Measurements from ENCODE around the gene SDHC. TPM values are rescaled to one million over a fixed set of nuclear protein-coding genes. Genes with fewer than 3 reads are reported as not detected.

SDHC gene
- polyA plus RNA-seq, 2 of the 4 experiments (the other 2 are of a cell fraction) = 296 to 323 TPM

GRCh38 chr1:161333166-161333565 lies 19.0 kb downstream of the SDHC start:
- Histone ChIP-seq H3K9me3 (no peaks in the 10 kb centered on the region), H3K4me3 (no peak overlapping the region), H3K4me1 (no peaks in the 10 kb centered on the region), H3K27ac (no peak overlapping the region), H3K4me2 (no peak overlapping the region)
- ATAC-seq (no peak), DNase-seq (ENCODE audit: low read depth in 1 of 2, low spot score in 1 of 2) (no peak), FAIRE-seq (no peak)
- TF ChIP-seq SREBF2 (IDR thresholded peaks at IDR 0.05) (no peak), ZC3H11A (IDR thresholded peaks at IDR 0.05) (no peak), PBX3 (IDR thresholded peaks at IDR 0.05) (no peak), CHD2 (IDR thresholded peaks at IDR 0.05; ENCODE audit: low read length, partially characterized antibody) (no peak), EP300 (IDR thresholded peaks at IDR 0.05) (no peak), ZNF302 (CRISPR knock-in tag; IDR thresholded peaks at IDR 0.05) (no peak), ESRRA (IDR thresholded peaks at IDR 0.05; ENCODE audit: borderline replicate concordance, low read length) (no peak), BCL3 (IDR thresholded peaks at IDR 0.05) (no peak), EHMT2 (IDR thresholded peaks at IDR 0.05; ENCODE audit: low read depth) (no peak), HDAC2 (IDR thresholded peaks at IDR 0.05) (no peak), SMC3 (IDR thresholded peaks at IDR 0.05) (no peak), ATOH8 (CRISPR knock-in tag; IDR thresholded peaks at IDR 0.05; ENCODE audit: low read depth) (no peak)
- TF ChIP-seq, protein P1, sequence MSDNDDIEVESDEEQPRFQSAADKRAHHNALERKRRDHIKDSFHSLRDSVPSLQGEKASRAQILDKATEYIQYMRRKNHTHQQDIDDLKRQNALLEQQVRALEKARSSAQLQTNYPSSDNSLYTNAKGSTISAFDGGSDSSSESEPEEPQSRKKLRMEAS (IDR thresholded peaks at IDR 0.05) = no peak
- POLR2A ChIA-PET = no interaction called here
- 91% methylated on average over 9 of the region's 9 CpGs for WGBS (ENCODE audit: missing lambda C conversion rate)
- CTCF ChIA-PET = interaction anchor here (0.6 to 3.2 kb wide), 6 partner anchors 19 to 463 kb away, joined by 3 to 14 read pairs (median 3); partner anchors contain the start of gene SDHC

GRCh38 chr1:161335796-161336195 lies 21.6 kb downstream of the SDHC start:
- ChIA-PET CTCF (interaction anchor here (0.9 to 1.0 kb wide), 2 partner anchors 44 to 110 kb away, joined by 3 read pairs; partner anchors contain the start of gene TOMM40L), POLR2A (no interaction called here)
- Histone ChIP-seq H3K4me1 (no peaks in the 10 kb centered on the region), H3K4me3 (no peak overlapping the region), H3K4me2 (no peak overlapping the region), H3K9me3 (no peaks in the 10 kb centered on the region), H3K27ac (no peak overlapping the region)
- TF ChIP-seq CHD2 (IDR thresholded peaks at IDR 0.05; ENCODE audit: low read length, partially characterized antibody) = no peak
- no peak for TF ChIP-seq GATA3 (IDR thresholded peaks at IDR 0.05; ENCODE audit: borderline replicate concordance)
- TF ChIP-seq HOXA7 (CRISPR knock-in tag; IDR thresholded peaks at IDR 0.05) = no peak
- no peak for TF ChIP-seq BHLHE40 (IDR thresholded peaks at IDR 0.05; ENCODE audit: low read depth, low read length)
- TF ChIP-seq, protein P2, sequence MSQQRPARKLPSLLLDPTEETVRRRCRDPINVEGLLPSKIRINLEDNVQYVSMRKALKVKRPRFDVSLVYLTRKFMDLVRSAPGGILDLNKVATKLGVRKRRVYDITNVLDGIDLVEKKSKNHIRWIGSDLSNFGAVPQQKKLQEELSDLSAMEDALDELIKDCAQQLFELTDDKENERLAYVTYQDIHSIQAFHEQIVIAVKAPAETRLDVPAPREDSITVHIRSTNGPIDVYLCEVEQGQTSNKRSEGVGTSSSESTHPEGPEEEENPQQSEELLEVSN (IDR thresholded peaks at IDR 0.05; ENCODE audit: borderline replicate concordance, low read depth) = no peak
- TF ChIP-seq RFX5 (IDR thresholded peaks at IDR 0.05) = no peak
- TF ChIP-seq FOSB (CRISPR knock-in tag; IDR thresholded peaks at IDR 0.05) = no peak
- no peak for TF ChIP-seq NR3C1 (IDR thresholded peaks at IDR 0.05)
- TF ChIP-seq, protein P3, sequence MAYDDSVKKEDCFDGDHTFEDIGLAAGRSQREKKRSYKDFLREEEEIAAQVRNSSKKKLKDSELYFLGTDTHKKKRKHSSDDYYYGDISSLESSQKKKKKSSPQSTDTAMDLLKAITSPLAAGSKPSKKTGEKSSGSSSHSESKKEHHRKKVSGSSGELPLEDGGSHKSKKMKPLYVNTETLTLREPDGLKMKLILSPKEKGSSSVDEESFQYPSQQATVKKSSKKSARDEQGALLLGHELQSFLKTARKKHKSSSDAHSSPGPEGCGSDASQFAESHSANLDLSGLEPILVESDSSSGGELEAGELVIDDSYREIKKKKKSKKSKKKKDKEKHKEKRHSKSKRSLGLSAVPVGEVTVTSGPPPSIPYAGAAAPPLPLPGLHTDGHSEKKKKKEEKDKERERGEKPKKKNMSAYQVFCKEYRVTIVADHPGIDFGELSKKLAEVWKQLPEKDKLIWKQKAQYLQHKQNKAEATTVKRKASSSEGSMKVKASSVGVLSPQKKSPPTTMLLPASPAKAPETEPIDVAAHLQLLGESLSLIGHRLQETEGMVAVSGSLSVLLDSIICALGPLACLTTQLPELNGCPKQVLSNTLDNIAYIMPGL (CRISPR knock-in tag; IDR thresholded peaks at IDR 0.05; ENCODE audit: borderline replicate concordance) = no peak
- no peak for TF ChIP-seq SREBF2 (IDR thresholded peaks at IDR 0.05)
- no peak for TF ChIP-seq EP300 (IDR thresholded peaks at IDR 0.05)
- no peak for TF ChIP-seq ZFP36 (IDR thresholded peaks at IDR 0.05; ENCODE audit: borderline replicate concordance, partially characterized antibody)
- no peak for TF ChIP-seq MAZ (IDR thresholded peaks at IDR 0.05; ENCODE audit: borderline replicate concordance, low read depth, low read length)
- no peak for TF ChIP-seq PBX3 (IDR thresholded peaks at IDR 0.05)
- TF ChIP-seq CHD4 (IDR thresholded peaks at IDR 0.05; ENCODE audit: borderline replicate concordance) = no peak
- TF ChIP-seq, protein P4, sequence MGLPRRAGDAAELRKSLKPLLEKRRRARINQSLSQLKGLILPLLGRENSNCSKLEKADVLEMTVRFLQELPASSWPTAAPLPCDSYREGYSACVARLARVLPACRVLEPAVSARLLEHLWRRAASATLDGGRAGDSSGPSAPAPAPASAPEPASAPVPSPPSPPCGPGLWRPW (IDR thresholded peaks at IDR 0.05) = no peak
- TF ChIP-seq, protein P5, sequence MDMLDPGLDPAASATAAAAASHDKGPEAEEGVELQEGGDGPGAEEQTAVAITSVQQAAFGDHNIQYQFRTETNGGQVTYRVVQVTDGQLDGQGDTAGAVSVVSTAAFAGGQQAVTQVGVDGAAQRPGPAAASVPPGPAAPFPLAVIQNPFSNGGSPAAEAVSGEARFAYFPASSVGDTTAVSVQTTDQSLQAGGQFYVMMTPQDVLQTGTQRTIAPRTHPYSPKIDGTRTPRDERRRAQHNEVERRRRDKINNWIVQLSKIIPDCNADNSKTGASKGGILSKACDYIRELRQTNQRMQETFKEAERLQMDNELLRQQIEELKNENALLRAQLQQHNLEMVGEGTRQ (IDR thresholded peaks at IDR 0.05) = no peak
- no peak for TF ChIP-seq POLR2AphosphoS2 (conservative IDR thresholded peaks at IDR 0.05; ENCODE audit: low read length)
- DNase-seq (ENCODE audit: low read depth in 1 of 2, low spot score in 1 of 2) (no peak), ATAC-seq (no peak), FAIRE-seq (no peak)
- 87% methylated on average over 3 of the region's 3 CpGs for WGBS (ENCODE audit: missing lambda C conversion rate)

Data from A549 (cell line).